ENCODE data around the gene ITGBL1.

ITGBL1 gene

GRCh38 chr13:101626925-101627555 lies 174.6 kb downstream of the ITGBL1 start:
- peak in 1 of 2 donors; percentile 5 for DNase-seq (ENCODE audit: low read depth in 2 of 2)

GRCh38 chr13:101627556-101627943 lies 175.1 kb downstream of the ITGBL1 start:
- DNase-seq (ENCODE audit: low read depth in 2 of 2) = no peak

- DNase-seq (ENCODE audit: low read depth in 2 of 2) = no peak
Observed at GRCh38 chr13:101628900-101629299, 176.4 kb downstream of the ITGBL1 start.

- DNase-seq (ENCODE audit: low read depth in 2 of 2) = no peak
Observed at GRCh38 chr13:101631395-101631794, 178.9 kb downstream of the ITGBL1 start.

GRCh38 chr13:101634142-101634541 lies 181.7 kb downstream of the ITGBL1 start:
- DNase-seq (ENCODE audit: low read depth in 2 of 2) = no peak

GRCh38 chr13:101639711-101640110 lies 187.2 kb downstream of the ITGBL1 start:
- no peak for DNase-seq (ENCODE audit: low read depth in 2 of 2)

- no peak for DNase-seq (ENCODE audit: low read depth in 2 of 2)
Observed at GRCh38 chr13:101640788-101641400, 188.4 kb downstream of the ITGBL1 start.

GRCh38 chr13:101645871-101646270 lies 193.4 kb downstream of the ITGBL1 start:
- no peak for DNase-seq (ENCODE audit: low read depth in 2 of 2)

- no peak for DNase-seq (ENCODE audit: low read depth in 2 of 2)
Observed at GRCh38 chr13:101647760-101648159, 195.3 kb downstream of the ITGBL1 start.

GRCh38 chr13:101648766-101649487 lies 196.5 kb downstream of the ITGBL1 start:
- no peak for DNase-seq (ENCODE audit: low read depth in 2 of 2)

GRCh38 chr13:101649488-101650126 lies 197.1 kb downstream of the ITGBL1 start:
- no peak for DNase-seq (ENCODE audit: low read depth in 2 of 2)

GRCh38 chr13:101654883-101655282 lies 202.4 kb downstream of the ITGBL1 start:
- no peak for DNase-seq (ENCODE audit: low read depth in 2 of 2)

GRCh38 chr13:101655435-101655834 lies 203.0 kb downstream of the ITGBL1 start:
- no peak for DNase-seq (ENCODE audit: low read depth in 2 of 2)

- DNase-seq (ENCODE audit: low read depth in 2 of 2) = no peak
Observed at GRCh38 chr13:101660711-101661110, 208.2 kb downstream of the ITGBL1 start.

- no peak for DNase-seq (ENCODE audit: low read depth in 2 of 2)
Observed at GRCh38 chr13:101661839-101662238, 209.4 kb downstream of the ITGBL1 start.

- DNase-seq (ENCODE audit: low read depth in 2 of 2) = no peak
Observed at GRCh38 chr13:101673360-101674105, 221.1 kb downstream of the ITGBL1 start.

- DNase-seq (ENCODE audit: low read depth in 2 of 2) = no peak
Observed at GRCh38 chr13:101681834-101682233, 229.4 kb downstream of the ITGBL1 start.

- no peak for DNase-seq (ENCODE audit: low read depth in 2 of 2)
Observed at GRCh38 chr13:101686003-101686402, 233.5 kb downstream of the ITGBL1 start.

GRCh38 chr13:101690871-101691270 lies 238.4 kb downstream of the ITGBL1 start:
- no peak for DNase-seq (ENCODE audit: low read depth in 2 of 2)

GRCh38 chr13:101691341-101691860 lies 238.9 kb downstream of the ITGBL1 start:
- no peak for DNase-seq (ENCODE audit: low read depth in 2 of 2)

GRCh38 chr13:101695870-101696516 lies 243.5 kb downstream of the ITGBL1 start:
- DNase-seq (ENCODE audit: low read depth in 2 of 2) = no peak

Measured in stimulated activated CD4-positive, alpha-beta T cell treated with anti-CD3 and anti-CD28 coated beads, Interleukin-1b, Interleukin-23, amount 100 ng/mL, for 4 hours (primary cell).